ENCODE measurements around the gene GLRX5.
"Not testable (repeated sequence)": the region's sequence is repeated elsewhere in the genome, so short reads cannot be mapped to it uniquely, and the experiment has no call there.

- TF ChIP-seq EZH2 (IDR thresholded peaks at IDR 0.05; ENCODE audit: low read depth); CTCF (conservative IDR thresholded peaks at IDR 0.05): not testable (repeated sequence)
These were observed 24.5 kb upstream of the GLRX5 start for GRCh38 chr14:95510344-95510743.
